AG09319 (cell line): Measurements from ENCODE around the gene ZNF230.

Experiments used
- DNase-seq: peaks from one replicate; pipeline ENCODE4 v3.0.0-alpha.2; 2010; ENCODE audit warnings: low read depth; ENCODE audit errors: extremely low read depth
- TF ChIP-seq, protein P1 (sequence below): IDR thresholded peaks from 2 replicates; pipeline ENCODE4 v1.5.1; 2011; ENCODE audit warnings: low read depth, mild to moderate bottlenecking, inconsistent platforms, low read length, moderate library complexity

ZNF230 gene

DNA sequence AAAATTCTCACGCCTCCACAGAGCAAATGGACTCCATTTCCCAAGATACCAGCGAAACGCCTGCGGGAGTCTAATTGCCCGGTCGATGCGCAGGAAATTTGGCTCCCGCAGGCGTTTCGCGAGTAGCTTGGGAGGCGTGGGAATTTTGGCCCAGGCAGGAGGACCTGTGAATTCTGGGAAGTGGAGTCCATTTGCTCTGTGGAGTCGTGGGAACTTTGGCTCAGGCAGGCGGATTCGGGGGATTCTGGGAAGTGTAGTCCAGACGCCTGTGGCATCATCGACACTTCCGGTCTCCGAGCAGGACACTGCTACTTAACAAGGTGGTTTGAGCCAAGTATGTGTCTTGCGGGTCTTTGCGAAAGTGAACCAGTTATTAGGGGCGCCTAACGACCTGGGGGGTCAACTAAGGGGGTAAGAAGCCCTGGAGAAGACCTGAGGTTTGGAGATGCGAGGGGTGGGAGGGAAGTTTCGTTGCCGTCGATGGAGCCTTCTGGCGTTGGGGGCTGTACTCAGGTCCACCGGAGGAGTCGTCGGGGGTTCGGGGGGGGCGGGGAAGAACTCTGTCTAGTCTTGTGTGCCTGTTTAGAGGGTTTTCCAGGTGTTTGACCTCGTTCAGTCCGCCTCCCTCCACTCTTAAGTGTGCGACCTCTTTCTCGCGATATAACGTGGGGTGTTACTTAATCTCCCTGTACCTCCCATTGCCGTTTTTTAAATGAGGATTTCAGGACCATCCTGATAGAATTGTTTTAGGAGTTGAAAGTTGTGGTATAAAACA, 18.7 kb upstream of the ZNF230 start, which contains the start of gene ZNF155:
TSS of gene ZNF155 (plus strand) at position 277 of the 775 bp plus-strand sequence. CDS start 4,356 bp downstream, outside the sequence.
- peak; percentile 91 for DNase-seq
- TF ChIP-seq, protein P1, sequence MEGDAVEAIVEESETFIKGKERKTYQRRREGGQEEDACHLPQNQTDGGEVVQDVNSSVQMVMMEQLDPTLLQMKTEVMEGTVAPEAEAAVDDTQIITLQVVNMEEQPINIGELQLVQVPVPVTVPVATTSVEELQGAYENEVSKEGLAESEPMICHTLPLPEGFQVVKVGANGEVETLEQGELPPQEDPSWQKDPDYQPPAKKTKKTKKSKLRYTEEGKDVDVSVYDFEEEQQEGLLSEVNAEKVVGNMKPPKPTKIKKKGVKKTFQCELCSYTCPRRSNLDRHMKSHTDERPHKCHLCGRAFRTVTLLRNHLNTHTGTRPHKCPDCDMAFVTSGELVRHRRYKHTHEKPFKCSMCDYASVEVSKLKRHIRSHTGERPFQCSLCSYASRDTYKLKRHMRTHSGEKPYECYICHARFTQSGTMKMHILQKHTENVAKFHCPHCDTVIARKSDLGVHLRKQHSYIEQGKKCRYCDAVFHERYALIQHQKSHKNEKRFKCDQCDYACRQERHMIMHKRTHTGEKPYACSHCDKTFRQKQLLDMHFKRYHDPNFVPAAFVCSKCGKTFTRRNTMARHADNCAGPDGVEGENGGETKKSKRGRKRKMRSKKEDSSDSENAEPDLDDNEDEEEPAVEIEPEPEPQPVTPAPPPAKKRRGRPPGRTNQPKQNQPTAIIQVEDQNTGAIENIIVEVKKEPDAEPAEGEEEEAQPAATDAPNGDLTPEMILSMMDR = no peak

DNA sequence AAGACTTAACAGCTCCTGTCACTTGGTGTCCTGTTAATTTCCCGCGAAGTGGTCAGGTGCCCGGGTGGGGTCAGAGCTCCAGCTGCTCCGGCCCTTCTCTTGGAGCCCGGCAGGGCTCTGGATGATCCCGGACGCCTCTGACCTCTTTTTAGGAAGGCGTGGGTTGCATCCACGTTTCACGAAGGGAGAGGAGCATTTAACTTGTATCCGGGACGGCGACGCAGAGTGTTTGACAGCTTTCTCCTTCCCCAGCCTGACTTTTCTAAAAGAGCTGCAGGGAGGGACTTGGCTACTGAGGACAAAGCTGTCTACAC, 18.1 kb upstream of the ZNF230 start:
- TF ChIP-seq, protein P1 = no peak
- no peak for DNase-seq

DNA sequence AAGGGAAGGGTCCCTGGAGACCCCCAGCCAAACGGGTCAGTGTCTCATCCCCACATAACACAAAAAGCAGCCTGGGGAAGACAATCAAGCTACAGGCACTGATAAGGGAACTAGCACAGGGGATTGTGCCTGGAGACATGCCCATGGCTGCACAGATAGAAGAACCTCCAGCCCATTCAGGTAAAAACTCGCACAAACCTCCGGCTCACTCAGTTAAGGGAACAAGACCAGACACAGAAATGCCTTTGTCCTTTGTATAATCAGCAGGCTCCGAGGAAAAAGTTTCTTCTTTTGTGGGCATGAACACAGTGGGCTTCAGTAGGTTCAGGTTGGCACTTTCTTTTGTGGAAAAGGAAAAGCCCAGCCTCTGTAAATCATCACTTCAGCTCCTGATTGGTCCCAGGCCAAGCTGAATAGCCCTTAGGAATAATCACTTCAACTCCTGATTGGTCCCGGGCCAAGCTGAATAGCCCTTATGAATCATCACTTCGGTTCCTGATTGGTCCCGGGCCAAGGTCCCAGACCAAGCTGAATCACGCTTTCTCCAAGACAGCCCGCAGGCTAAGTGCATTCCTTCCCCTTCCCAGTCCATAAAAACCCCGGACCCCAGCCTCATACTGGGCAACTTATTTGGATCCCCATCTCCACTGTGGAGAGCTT, 5.0 kb upstream of the ZNF230 start:
- TF ChIP-seq, protein P1 = no peak
- no peak for DNase-seq

DNA sequence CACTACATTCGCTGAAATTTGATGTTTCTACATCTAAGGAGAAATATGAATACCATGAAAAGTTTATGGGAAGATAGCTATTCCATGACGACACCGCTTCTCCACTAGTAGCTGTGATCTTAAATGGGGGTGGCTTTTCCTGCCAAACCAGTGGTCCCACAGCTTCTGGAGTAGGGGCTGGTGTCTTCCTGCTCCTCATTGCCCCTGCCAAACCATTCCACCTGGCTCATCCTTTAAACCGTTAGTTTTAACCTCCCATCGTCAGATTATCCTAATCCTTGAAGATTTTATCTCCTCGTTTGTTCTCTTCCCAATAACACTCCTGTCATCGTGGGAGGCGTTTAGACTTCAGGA, 568 bp upstream of the ZNF230 start:
- DNase-seq = no peak
- TF ChIP-seq, protein P1 = no peak

DNA sequence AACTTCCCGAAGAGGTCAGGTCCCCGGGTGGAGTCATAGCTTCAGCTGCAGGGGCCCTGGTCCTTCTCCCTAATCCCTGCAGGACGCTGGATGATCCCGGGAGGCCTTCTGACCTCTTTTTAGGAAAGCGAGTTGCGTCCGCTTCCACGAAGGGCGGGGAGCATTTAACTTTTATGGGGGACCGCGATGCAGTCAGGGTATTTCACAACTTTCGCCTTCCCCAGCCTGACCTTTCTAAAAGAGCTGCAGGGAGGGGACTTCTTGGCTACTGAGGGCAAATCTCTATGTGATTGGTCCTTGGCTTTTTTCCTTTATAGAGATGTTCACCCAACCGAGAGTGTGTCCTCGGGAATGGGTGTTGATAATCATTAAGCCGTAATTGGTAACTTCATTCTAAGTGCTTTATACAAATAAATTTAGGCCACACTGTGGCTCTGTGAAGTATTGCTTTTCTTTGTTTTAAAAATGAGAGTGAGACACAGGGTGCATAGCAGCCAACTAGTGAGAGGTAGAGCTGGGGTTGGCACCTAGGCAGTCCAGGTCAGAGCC, 778 bp downstream of the ZNF230 start:
- TF ChIP-seq, protein P1 = no peak
- no peak for DNase-seq

DNA sequence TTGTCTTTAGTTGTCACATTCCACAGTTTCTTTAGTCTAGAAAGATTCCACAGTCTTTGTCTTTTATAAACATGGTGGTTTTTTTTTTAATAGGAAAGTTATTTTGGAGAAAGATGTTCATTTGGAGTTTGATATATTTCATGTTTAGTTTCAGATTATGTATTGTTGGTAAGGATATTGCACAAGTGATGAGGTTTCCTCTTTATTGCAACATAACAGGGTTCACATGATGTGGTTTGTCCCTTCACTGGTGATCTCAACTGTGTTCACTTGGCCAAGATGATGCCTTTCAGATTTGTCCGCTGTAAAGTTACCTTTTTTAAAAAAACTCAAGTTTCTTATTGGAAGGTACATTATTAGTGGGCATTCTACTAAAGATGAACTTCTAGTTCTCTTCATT, 3.2 kb downstream of the ZNF230 start:
- TF ChIP-seq, protein P1 = no peak
- no peak for DNase-seq

DNA sequence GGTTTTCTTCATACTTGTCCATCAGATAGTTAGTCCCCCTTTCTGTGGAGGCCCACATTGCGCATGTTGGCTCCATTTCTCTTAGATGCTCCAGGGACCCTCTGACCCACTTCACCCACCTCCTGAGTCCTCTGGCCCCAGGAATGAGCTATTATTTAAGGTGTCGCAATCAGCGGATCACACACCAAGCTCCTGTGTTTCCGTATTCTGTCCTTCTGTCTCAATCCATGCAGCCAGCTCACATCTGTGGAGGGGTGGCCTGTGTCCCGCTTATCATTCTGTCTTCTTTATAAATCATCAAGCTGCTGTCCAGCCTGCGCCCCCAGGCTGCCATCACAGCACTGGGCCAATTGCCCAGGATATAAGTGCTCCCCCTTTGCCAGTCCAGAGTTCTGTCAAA, 4.7 kb downstream of the ZNF230 start:
- TF ChIP-seq, protein P1 = no peak
- DNase-seq = no peak
